ENCODE measurements around the gene COQ3.
A peak's percentile ranks its signal among the peaks of the same experiment; 100 is the strongest.
"Not testable (repeated sequence)": the region's sequence is repeated elsewhere in the genome, so short reads cannot be mapped to it uniquely, and the experiment has no call there.

Gene COQ3

DNA sequence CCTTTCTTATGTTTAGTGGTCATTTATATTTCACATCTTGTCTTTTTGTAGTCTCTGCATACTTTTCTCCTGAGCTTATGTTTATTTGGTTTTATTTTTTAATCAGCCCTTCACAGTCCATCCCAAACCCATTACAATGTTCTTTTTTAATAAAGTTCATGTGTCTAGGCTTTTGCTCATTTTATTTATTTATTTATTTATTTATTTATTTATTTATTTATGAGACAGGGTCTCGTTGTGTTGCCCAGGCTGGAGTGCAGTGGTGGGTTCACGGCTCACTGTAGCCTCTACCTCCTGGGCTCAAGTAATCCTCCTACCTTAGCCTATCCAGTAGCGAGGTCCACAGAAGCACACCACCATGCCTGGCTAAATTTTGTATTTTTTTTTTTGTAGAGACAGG, 3.1 kb downstream of the COQ3 start:
- H3K4me3 ChIP-seq (ENCODE audit: low read depth, low read length): no peak overlapping the region

DNA sequence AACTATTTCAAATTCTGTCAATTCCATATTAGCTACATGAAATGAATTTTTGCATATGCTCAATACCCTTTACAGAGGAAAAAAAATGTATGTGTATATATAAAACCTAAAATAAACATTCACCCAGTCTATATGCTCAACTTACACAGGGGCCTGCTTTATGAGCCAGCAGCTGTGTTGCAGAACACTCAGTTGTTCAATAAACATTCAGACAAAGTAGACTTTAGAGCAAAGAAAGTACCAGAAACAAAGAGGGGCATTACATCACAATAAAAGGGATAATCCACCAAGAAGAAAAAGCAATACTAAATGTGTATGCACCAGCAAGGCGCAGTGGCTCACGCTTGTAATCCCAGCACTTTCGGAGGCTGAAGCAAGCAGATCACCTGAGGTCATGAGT, 9.5 kb downstream of the COQ3 start:
- no peak overlapping the region for H3K4me3 ChIP-seq (ENCODE audit: low read depth, low read length)

DNA sequence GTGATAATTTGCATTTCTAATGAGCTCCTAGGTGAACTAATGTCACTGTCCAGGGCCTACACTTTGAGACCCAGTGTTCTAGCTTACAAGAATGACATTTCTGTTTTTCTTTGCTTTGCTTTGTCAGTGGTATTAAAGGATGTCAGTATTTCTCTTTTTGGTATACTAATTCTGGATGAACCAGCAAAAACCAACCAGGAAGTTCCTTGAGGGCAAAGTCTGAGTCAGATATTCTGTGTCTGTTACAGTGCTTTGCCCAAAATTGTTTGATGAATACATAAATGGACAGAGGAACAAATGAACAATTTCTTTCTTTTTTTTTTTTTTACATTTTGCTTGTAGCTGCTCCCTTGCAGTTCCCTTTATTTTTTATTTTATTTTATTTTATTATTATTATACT, 15.4 kb downstream of the COQ3 start:
- no peak overlapping the region for H3K4me3 ChIP-seq (ENCODE audit: low read depth, low read length)

DNA sequence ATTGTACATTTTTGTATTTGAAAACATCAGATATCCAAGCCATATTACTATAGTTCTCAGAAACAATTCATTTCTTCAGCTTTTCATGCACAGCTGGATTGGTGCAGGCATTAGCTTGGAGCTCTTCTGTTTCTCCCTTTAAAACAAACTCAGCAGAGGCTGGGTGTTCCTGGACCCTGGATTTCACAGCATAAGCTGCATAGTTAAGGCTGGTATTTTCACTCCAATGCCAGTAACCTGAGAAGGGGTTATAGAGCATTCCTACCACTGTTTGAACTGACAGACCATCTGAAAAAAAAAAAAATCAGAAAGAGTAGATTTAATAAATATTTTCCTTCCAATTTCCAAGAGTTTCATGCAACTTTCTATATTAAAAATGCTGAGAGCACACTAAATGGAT, 24.5 kb downstream of the COQ3 start:
- H3K4me3 ChIP-seq (ENCODE audit: low read depth, low read length): no peak overlapping the region

DNA sequence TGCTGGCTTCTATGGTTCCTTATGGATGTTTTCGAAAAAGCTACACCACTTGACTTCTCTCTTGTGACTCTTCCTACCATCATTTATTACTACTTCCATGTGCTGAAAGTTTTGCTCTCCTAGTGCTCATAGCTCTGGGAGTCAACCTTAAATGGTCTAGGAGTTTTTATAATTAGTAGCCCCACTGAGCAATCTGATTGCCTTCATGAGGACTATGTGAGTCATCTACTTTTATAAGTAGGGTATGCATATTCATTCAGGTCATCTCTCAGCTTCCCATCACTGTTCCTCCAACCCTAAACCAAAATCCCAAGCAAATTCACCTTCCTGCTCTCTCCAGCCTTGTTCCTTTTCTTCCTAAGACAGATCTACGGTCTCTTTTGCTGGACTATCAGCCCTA, 27.1 kb downstream of the COQ3 start:
- H3K4me3 ChIP-seq (ENCODE audit: low read depth, low read length): no peak overlapping the region

DNA sequence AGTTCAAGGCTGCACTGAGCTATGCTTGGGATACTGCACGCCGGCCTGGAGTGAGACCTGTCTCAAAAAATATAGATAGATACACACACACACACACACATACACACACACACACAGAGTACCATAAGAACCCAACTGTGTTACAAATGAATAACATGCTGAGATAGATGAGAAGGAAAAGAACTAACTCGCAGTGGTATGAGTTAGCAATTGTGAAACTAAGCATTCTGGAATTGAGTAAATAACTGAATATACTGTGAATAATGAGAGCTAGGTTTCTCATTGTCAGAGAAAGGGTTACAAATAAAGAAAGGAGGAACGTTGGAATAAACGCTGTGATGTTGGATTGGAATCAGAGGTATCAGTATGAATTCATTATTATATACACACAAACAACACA, 30.0 kb downstream of the COQ3 start:
- H3K4me3 ChIP-seq (ENCODE audit: low read depth, low read length): no peak overlapping the region

DNA sequence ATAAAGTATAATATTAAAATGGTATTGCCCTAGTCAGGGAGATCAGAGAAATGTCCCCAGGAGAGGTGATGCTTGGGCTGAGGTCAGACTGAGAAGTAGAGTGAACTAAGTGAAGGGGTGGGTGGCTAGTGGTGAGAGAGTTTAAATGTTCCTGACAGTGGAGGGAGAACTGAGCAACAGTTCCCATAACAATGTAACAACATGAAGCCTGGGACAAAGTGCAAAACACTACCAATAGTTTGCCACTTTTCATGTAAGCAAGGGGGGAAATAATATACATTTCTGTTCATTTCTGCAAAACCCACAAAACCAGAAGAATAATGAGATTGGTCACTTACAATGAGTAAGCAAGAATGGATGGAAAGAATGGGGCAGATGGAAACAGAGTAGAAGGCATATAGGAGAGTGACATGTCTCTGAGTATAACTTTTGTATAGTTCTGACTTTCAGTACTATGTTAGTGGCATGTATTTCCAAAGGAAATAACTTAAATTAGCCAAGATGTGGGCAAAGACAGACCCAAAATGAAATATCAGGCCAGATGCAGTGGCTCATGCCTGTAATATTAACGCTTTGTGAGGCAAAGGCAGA, 31.2 kb downstream of the COQ3 start:
- no peak overlapping the region for H3K4me3 ChIP-seq (ENCODE audit: low read depth, low read length)

DNA sequence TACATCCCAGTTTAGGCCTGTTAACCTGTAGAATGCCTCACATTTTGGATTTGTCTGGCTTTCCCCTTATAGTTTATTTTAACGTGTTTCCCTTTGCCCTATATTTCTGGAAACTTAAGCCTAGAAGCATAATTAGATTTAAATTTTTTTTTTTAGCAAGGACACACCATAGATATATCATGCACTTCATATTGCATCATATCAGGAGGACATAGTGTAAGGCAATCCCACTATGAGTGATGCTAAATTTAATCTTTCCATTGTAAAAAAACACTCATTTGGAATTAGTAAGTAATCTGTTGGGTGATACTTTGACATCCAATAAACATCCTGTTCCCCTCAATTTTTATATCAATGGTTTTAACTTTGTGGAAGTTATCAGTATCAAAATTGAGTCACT, 34.2 kb downstream of the COQ3 start:
- H3K4me3 ChIP-seq (ENCODE audit: low read depth, low read length): no peak overlapping the region

DNA sequence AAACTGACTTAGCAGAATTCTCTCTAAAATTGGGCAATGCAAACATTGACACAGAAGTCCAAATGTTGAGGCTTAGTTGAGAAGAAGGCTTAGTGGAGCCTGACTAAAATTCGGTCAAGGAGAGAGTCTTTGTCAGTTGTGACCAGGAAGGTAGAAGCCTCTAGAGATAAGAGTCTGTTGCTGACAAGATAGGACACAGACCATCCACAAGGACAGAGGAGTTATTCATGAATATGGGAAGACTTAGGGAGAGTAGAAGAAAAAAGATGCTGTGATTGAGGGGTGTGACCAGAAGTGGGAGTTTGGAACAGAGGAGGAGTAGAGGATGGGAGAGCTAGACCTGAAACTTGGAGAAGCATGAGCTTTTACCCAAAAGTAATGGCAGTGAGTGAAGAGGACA, 37.4 kb downstream of the COQ3 start:
- no peak overlapping the region for H3K4me3 ChIP-seq (ENCODE audit: low read depth, low read length)

DNA sequence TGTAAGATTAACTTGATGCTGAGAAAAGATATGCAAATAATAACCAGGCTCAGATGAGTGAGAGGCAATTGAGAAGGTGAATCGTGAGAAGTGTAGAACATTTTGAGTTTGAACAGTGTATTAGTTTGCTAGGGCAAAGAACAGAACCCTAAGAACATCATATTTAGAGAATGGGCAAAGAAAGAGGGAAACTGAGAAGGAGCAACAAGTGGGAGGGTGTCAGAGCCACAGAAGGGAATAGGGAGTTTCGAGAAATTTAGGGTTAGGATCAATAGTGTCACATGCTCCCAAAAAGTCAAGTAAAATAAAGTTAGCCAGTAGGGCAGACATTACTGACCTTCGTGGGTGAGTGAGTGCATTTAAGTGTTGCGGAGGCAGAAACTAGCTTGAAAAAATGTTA, 39.0 kb downstream of the COQ3 start:
- no peak overlapping the region for H3K4me3 ChIP-seq (ENCODE audit: low read depth, low read length)

DNA sequence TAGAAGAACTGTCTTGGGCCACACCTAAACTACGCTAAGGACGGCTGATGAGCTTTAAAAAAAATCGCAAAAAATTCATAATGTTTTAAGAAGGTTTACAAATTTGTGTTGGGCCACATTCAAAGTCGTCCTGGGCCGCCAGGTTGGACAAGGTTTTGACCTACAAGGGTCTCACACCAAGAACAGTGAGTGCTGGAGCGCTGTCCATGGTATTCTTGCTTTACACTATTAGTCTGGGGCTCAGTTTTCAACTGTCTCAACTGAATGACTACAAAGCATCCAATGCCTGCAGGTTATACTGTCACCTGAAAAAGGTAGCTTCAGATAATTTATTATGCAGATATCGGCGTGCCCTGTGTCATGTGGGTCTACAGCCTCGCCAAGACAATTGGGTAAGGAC, 40.9 kb downstream of the COQ3 start:
- H3K4me3 ChIP-seq (ENCODE audit: low read depth, low read length): no peak overlapping the region

DNA sequence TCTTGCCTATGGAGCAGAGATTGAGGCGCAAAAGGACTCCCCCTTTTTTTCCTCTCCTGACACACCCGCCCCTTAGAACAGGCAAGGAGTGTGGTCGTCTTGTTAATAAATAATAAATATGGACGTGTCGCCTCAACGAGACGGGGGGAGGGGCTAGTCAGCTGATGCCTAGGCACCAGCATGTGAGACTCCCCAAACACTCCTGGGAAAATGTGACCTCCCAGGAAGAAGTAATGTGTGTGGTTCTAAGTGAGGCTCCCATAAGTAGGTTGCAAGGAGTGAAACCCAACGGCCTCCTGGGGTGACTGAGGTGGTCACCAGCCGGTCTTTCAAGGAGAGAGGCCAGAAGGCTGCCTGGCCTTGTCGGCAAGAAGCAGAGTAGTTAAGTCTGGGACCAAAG, 43.4 kb downstream of the COQ3 start:
- H3K4me3 ChIP-seq (ENCODE audit: low read depth, low read length): peak overlapping the region; percentile 14

DNA sequence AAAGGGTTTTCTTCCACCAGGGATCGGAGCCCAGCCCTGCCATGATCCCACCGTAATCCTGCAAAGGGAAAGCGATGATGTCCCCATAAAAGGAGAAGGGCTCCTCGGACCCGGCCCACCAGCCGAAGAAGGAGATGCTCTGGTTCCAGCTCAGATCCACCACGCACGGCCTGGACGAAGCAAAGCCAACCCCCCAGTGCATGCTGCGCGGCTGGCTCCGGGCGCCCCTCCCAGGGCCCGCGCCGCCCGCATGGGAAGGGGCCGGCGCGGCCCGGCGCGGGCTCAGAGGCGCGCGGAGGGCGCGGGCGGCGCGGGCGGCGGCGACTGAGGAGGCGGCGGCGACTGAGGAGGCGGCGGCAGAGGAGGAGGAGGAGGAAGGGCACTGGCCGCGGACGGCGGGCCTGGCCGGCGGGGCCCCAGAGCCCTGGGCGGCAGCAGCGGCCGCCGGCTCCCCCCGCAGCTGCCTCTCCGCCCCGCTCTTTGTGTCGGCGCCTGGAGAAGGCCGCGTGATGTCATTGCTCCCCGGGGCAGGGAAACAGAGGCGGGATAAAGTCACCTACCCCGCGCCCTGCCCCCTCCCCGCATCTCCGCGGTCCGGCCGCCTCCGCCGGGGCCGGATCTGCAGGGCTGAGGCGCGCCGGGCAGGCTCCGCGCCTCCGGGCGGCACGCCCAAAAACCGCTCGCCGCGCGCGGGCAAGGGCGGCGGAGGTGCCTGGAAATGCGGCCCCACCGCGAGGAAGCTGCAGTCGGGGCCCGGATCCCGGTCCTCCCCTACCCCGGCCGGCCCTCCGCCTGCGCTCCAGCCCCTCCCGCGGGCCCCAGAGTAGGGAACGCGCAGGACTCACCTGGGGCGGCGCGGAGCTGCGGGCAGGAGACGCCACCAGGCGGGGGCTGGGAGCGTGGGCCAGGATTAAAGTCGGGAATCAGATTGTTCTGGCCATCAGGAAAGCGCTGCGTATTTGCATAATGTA, 44.5 kb downstream of the COQ3 start, which contains the start of gene FAXC:
FAXC (minus strand) TSS at position 504 of the 971 bp plus-strand sequence; CDS start at position 202, 302 bp downstream.
- H3K4me3 ChIP-seq (ENCODE audit: low read depth, low read length): peak within 1 kb of the TSS; percentile 79

DNA sequence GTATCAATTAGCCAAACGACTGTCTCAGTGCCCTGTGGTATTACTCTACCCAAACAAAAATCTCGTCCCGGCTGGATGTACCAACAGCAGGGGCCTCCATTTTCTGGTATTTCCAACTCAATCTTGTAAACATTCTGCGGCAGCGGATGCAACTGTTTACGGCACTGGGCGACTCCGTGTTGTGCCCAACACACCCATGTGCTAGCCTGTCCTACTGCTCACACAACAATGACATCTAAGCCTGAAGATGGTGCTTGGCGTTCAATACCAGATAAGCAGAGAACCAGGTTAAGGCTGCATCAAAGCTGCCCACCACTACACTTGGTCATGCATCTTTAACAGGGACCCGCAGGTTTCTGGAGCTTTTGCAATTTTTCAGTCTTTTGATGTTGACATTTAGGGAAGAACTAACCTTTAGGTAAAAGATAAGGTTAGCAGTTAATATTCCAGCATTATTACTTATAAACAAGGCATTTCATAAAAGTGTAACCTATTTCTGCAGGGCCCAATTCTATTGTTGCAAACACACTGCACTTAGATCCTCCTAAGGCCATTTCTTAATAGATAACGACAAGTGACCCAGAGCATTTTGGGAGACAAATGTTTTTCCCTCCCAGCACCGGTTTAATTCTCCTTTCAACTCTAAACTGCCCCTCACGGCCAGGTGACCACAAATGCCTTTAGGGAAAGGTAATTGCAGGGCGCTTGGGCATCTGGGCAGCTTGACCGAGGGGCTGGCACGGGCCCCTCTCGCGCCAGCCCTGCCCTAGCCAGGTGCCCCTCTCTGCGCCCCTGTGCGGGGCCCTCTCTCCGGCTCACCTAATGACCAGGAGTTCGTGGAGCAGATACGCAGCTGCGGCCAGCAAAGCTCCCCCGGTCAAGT, 45.5 kb downstream of the COQ3 start:
- peak overlapping the region; percentile 79 for H3K4me3 ChIP-seq (ENCODE audit: low read depth, low read length)

DNA sequence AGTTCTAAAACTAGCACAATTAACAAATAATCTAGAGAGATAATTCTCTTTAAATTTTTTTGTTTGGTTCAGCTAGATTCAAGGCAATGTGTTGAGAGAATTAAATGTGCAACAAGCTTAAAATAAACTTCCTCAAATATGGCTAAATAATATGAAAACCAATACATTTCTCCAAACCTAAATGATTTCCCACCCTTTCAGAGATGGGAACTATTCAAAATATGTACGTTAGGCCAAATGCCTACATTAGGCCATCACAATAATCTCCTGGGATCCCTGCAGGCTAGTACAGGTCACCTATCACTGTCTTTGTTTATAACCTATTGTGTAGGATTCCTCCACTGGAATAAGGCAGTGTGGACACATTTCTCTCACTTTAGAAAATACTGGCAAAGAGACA, 46.2 kb downstream of the COQ3 start:
- H3K4me3 ChIP-seq (ENCODE audit: low read depth, low read length): no peak overlapping the region

DNA sequence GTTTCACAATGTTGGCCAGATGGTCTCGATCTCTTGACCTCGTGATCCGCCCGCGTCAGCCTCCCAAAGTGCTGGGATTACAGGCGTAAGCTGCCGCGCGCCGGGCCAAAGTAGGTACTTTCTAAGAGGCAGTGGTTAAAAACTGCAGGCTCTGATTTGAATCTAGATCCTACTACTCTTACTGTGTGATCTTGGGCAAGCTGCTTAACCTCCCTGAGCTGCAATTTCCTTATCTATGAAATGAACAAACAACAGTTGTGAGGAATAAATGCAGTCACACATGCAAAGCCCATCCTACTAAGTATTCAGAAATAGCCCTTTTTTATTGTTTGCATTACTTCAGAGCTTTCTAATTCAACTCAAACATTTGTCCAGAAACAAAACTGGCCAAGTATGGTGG, 47.4 kb downstream of the COQ3 start:
- H3K4me3 ChIP-seq (ENCODE audit: low read depth, low read length): no peak overlapping the region

DNA sequence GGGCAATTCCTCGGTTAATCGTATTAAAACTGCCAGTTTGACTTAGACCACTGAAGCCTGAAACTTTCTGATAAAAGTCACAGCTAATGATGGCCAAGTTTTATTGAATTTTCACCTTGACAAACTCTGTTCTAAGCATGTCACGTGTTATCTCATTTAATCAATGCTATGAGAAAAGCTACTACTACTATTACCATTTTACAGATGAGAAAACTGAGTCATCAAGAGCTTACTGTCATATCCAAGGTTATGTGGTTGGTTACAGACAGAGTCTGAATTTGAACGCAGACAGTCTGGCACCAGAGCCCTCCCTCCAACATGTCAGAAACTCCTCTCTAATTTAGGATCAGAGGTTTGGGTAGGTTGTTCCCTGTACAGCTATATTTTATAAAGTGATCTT, 48.8 kb downstream of the COQ3 start:
- H3K4me3 ChIP-seq (ENCODE audit: low read depth, low read length): no peak overlapping the region

DNA sequence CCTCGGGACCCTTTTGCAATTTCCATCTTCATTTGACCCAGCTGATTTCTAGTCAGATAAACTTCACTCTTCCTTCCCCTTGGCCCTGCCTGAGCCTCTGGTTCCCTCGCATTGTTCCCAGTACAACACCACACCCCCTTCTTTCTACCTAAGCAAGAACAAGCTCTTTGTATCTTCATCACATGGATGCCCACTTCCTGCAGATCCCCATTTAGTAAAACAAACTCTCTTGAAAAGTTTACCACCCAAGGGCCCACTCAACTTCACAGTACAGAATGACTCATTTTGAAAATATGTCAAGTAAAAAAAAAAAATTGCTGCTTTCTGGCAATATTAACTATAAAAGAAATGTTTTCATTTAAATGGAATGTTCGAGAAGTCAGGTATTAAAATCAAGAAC, 49.7 kb downstream of the COQ3 start:
- no peak overlapping the region for H3K4me3 ChIP-seq (ENCODE audit: low read depth, low read length)

DNA sequence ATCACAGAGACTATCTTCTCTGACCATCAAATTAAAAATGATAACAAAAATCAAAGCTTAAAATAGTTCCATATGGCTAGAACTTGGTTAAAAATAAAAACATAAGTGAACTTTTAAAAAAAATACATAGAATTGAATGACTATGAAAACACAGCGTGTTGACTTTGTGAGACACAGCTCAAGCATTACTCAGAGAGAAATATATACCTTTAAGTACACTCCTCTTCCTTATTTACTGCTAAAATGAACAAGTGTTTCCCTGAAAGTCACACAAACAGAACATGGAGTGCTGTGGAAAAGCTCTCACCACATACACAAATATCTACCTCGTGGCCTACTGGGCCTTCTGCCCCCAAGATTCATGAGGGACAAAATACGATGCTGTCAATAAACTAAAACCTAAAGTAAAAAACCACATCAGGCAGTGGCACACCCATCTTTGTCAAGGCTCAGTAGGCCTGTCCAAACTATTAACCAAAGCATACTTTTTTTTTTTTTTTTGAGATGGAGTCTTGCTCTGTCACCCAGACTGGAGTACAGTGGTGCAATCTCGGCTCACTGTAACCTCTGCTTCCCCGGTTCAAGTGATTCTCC, 52.0 kb downstream of the COQ3 start:
- H3K4me3 ChIP-seq (ENCODE audit: low read depth, low read length): no peak overlapping the region

DNA sequence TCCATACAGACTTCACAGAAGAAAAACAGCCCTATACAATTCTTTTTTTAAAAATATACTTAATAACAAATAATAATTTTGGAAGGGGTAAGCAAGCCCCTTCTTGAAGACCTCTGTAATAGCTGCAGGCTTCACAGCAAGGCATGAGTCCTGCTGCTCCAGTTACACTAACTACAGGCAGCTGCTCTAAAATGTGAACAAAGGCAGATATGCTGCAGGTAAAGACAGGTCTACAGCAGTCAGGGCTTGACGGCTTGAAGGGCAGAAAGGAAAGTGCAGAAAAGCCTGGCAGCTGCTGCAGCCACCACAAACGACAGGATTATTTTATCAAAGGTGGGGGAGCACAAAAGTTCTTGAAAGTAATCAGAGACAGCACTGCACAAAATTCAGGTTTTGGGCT, 55.8 kb downstream of the COQ3 start:
- no peak overlapping the region for H3K4me3 ChIP-seq (ENCODE audit: low read depth, low read length)

DNA sequence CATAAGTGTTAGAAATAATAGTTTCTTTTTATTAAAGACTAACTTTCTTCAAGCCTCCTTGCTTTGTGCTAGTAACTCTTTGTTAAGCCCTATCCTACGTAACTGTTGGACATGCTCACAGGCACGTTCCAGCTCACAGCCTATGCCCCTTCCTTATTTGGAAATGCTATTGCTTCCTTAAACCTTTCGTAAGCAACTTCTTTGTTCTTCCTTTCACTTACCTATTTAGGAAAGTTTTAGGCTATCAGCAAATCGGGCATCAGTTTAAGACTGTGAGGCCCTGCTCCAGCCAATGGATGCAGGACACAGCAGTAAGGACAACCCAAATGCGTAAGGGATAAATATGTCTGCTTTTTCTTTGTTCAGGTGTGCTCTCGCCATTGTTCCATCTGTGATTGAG, 58.7 kb downstream of the COQ3 start:
- not testable (repeated sequence) for H3K4me3 ChIP-seq (ENCODE audit: low read depth, low read length)

All from iPS-11a (cell line).